Small intestine (tissue), 7 donors: ENCODE results near the gene LYRM4. TPM values are rescaled to one million over a fixed set of nuclear protein-coding genes. Genes with fewer than 3 reads are reported as not detected.
"Not testable (repeated sequence)": the region's sequence is repeated elsewhere in the genome, so short reads cannot be mapped to it uniquely, and the experiment has no call there.

Source experiments
- DNase-seq, 2 donors: peaks; one replicate each; pipeline versions ENCODE4 v3.0.0 to v3.0.0-alpha.2; 2013
- FAIRE-seq: peaks from 2 replicates; lab custom pipeline; 2012; peaks lifted over from hg19 to GRCh38; lab: Jason Lieb, UNC
- H3K27ac ChIP-seq, 3 donors: one replicate each; pipeline ENCODE4 v1.5.1; 2013; ENCODE audit warnings: low read length in 2 of 3, mild to moderate bottlenecking in 2 of 3, control low read depth in 1 of 3, inconsistent platforms in 1 of 3, low read depth in 1 of 3, moderate library complexity in 1 of 3
- H3K27me3 ChIP-seq, 3 donors: one replicate each; pipeline ENCODE4 v1.6.1; 2013; ENCODE audit warnings: low read length in 3 of 3, inconsistent platforms in 1 of 3; ENCODE audit not compliant: control insufficient read depth in 3 of 3, insufficient read depth in 3 of 3
- H3K36me3 ChIP-seq, 3 donors: one replicate each; pipeline ENCODE4 v1.6.1; 2013; ENCODE audit warnings: low read length in 3 of 3, inconsistent platforms in 1 of 3, low read depth in 1 of 3, mild to moderate bottlenecking in 1 of 3, moderate library complexity in 1 of 3; ENCODE audit not compliant: control insufficient read depth in 3 of 3, insufficient read depth in 2 of 3
- H3K4me1 ChIP-seq, 3 donors: one replicate each; pipeline ENCODE4 v1.6.1; 2013; ENCODE audit warnings: low read length in 2 of 3, inconsistent platforms in 1 of 3, low read depth in 1 of 3, mild to moderate bottlenecking in 1 of 3, moderate library complexity in 1 of 3; ENCODE audit not compliant: control insufficient read depth in 3 of 3, insufficient read depth in 2 of 3
- H3K4me3 ChIP-seq, 3 donors: one replicate each; pipeline ENCODE4 v1.5.1; 2013; ENCODE audit warnings: low read length in 3 of 3, control low read depth in 1 of 3, inconsistent platforms in 1 of 3, low read depth in 1 of 3, mild to moderate bottlenecking in 1 of 3, moderate library complexity in 1 of 3
- H3K9me3 ChIP-seq, 2 donors: one replicate each; pipeline ENCODE4 v1.6.1; 2013; ENCODE audit warnings: low read depth in 1 of 2, low read length in 1 of 2; ENCODE audit not compliant: control insufficient read depth in 2 of 2, insufficient read depth in 1 of 2
- WGBS, 3 donors: extraction: QIAGEN DNeasy Blood & Tissue Kit; methylation state at CpG; one replicate each; pipeline ENCODE4 v1.1.7; 2013; 5-methylcytosine and 5-hydroxymethylcytosine counted together
- polyA plus RNA-seq, 4 donors: library from polyadenylated mRNA; stranded (reverse) in 3 of 4; unstranded in 1 of 4; fragments of 200-250 nt in 3 of 4; fragments of 120-200 nt in 1 of 4; gene quantifications; one replicate each; pipeline versions ENCODE4 v1.2.1 to v1.2.3, GENCODE V29; 2013
- donor health status: healthy with polysubstance abuse.
- donor health status: control.
- donor health status: control.
- donor health status: Bipolar disorder and iron deficiency.
- donor health status: healthy.

Gene LYRM4
- polyA plus RNA-seq, 4 donors: 6.5 to 20.5 (median 14.3) TPM

DNA sequence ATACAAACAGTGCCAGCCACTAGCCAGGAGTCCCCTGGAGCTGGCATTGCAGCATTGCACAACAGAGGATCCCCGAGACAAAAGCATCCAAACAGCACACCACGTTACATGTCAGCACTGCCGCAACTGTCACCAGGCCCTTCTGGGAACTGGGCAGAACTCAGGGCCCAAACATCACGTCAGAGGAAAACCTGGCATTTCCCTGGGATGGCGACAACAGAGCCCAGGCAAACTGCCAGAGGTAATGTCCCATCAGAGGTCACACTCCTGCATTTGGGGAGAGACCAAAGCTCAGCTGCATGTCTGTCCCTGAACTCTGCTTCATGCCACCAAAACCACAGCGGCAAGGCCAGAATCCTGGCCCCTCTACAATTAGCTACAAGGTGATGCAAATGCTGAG lies 139.3 kb downstream of the LYRM4 start:
- H3K4me1 ChIP-seq: no peaks in the 10 kb centered on the region
- no peak overlapping the region for H3K4me3 ChIP-seq
- H3K27ac ChIP-seq: no peak overlapping the region
- no peaks in the 10 kb centered on the region for H3K27me3 ChIP-seq
- DNase-seq (no peak), FAIRE-seq (no peak)
- 83 to 91% (median 86%) methylated on average over 6 of the region's 6 CpGs for WGBS, 3 donors
- peaks cover 0 to 3% (median 0%) of the 10 kb centered on the region in 3 donors for H3K36me3 ChIP-seq
- no peaks in the 10 kb centered on the region for H3K9me3 ChIP-seq

DNA sequence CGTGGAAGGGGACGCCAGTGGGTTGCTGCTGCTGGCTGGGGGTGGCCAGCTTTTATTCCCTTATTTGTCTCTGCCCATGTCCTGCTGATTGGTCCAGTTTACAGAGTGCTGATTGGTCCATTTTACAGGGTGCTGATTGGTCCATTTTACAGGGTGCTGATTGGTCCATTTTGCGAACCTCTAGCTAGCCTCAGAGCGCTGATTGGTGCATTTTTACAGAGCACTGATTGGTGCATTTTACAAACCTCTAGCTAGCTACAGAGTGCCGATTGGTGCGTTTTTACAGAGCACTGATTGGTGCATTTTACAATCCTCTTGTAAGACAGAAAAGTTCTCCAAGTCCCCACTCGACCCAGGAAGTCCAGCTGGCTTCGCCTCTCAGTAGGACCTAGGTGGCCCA lies 140.2 kb downstream of the LYRM4 start:
- DNase-seq, H3K9me3 ChIP-seq, H3K27ac ChIP-seq, H3K4me3 ChIP-seq, H3K36me3 ChIP-seq, H3K27me3 ChIP-seq, H3K4me1 ChIP-seq, FAIRE-seq: not testable (repeated sequence)
- WGBS, 3 donors: 96 to 98% (median 97%) methylated on average over 8 of the region's 8 CpGs

DNA sequence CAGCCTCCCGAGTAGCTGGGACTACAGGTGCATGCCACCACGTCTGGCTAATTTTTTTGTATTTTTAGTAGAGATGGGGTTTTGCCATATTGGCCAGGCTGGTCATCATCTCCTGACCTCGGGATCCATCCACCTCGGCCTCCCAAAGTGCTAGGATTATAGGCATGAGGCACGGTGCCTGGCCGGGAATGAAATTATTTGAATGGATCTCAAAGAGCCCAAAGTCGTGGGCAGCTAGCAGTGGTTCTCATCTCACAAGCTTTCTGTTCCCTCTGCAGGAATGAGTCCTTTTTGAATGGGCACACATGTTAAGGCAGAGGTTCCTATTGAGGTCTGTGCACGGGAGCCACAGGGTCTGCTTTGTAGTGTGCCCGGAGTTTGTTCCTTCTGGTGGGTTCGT lies 140.7 kb downstream of the LYRM4 start:
- WGBS, 3 donors: 92 to 95% (median 94%) methylated on average over 10 of the region's 10 CpGs
- peaks cover 0 to 3% (median 0%) of the 10 kb centered on the region in 3 donors for H3K36me3 ChIP-seq
- H3K27ac ChIP-seq: no peak overlapping the region
- H3K4me3 ChIP-seq: no peak overlapping the region
- FAIRE-seq (no peak), DNase-seq (no peak)
- H3K4me1 ChIP-seq: peaks cover 0 to 4% (median 0%) of the 10 kb centered on the region in 3 donors
- no peaks in the 10 kb centered on the region for H3K27me3 ChIP-seq
- H3K9me3 ChIP-seq: no peaks in the 10 kb centered on the region

DNA sequence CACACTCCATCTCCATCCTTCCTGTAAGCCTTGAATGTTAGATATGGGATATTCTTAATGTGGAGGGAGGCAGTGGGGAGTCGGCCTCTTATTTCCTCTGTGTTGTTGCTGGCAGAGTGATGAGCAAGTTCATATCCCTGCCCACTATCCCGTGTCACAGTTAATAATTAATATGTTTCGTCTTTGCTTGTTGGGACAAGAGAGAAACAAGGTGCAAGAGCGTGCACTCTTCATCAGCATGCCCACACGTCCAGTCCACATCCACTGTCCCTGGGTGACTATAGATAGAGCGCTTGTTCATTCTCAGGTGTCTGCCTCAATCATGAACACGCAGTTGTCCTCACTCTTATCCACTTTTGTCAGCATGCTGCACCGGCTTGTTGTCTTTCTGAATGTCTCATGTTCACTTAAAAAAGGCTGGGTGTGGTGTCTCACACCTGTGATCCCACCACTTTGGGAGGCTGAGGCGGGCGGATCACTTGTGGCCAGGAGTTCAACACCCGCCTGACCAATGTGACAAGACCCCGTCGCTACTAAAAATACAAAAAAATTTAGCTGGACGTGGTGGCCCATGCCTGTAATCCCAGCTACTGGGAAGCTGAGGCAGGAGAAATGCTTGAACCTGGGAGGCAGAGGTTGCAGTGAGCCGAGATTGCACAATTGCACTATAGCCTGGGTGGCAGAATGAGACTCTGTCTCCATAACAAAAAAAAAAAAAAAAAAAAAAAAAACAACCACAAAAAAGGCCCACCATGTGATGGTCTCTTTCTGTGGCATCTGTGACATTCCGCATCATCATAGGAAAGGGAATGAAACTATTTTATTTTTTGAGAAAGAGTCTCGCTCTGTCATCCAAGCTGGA lies 141.4 kb downstream of the LYRM4 start:
- Histone ChIP-seq H3K36me3 (peaks cover 0 to 3% (median 0%) of the 10 kb centered on the region in 3 donors), H3K4me1 (peaks cover 0 to 4% (median 0%) of the 10 kb centered on the region in 3 donors), H3K9me3 (no peaks in the 10 kb centered on the region), H3K27ac (no peak overlapping the region), H3K4me3 (no peak overlapping the region), H3K27me3 (no peaks in the 10 kb centered on the region)
- 87 to 92% (median 92%) methylated on average over 17 of the region's 17 CpGs for WGBS, 3 donors
- FAIRE-seq (no peak), DNase-seq (no peak)

DNA sequence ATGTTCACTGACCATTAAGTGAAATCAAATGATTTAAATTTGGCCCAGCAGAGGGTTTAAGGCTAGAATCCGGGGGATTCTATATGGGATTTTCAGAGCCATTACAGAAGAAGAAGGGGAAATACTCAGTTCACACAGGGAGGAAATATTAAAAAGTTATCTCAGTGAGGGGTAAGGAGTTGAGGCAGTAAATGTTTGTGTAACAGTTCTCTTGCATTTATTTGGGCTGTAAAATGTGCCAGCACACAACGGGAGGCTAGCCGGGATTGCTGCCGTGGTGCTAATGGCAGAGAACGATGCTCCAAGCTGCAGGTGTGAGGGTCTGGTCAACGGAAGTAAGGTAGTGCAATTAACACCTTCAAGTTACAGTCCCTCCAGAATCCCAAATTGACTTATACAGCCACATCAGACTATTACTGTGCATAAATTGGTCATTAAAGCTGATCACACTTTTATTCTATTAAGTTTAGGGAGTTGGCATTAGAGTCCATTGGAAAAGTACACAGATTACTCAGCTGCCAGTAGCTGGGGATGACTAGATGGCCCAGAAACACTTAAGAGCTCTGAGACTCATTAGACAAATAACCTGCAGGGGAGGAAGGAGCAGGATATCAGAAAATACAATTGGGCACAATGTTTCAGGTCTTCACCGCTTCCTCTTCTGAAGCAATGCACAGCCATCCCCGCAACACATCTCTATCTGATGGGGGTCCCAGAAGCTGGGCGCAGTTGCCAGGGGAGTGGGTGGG lies 144.3 kb downstream of the LYRM4 start:
- H3K9me3 ChIP-seq: no peaks in the 10 kb centered on the region
- 90 to 92% (median 90%) methylated on average over 9 of the region's 9 CpGs for WGBS, 3 donors
- FAIRE-seq: no peak
- peaks cover 0 to 4% (median 0%) of the 10 kb centered on the region in 3 donors for H3K4me1 ChIP-seq
- H3K27me3 ChIP-seq: no peaks in the 10 kb centered on the region
- H3K4me3 ChIP-seq: no peak overlapping the region
- no peak overlapping the region for H3K27ac ChIP-seq
- H3K36me3 ChIP-seq: peaks cover 0 to 15% (median 0%) of the 10 kb centered on the region in 3 donors
- no peak for DNase-seq

DNA sequence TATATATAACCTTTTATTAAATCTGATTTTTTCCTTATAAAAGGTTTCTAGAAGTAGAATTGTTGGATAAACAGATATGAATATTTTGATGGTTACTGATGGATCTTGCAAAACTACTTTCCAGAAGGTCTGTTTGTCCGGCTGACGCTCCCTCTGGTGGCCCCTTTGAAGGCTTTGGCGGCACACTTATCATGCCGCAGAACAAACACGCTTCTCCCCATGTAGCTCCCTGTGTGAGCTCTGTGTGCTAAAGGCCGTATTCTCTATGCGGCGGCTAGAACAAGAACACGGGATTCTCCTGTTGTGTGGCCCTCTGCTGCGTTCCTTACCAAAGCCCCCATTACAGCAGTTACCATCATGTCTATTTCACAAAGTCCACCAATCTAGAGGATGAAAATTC lies 145.6 kb downstream of the LYRM4 start:
- no peaks in the 10 kb centered on the region for H3K27me3 ChIP-seq
- H3K36me3 ChIP-seq: peaks cover 0 to 20% (median 0%) of the 10 kb centered on the region in 3 donors
- H3K27ac ChIP-seq: no peak overlapping the region
- H3K9me3 ChIP-seq: no peaks in the 10 kb centered on the region
- no peak overlapping the region for H3K4me3 ChIP-seq
- WGBS, 3 donors: 66 to 77% (median 76%) methylated on average over 10 of the region's 10 CpGs
- DNase-seq (peak in 1 of 2 donors; percentile 73), FAIRE-seq (no peak)
- peaks cover 0 to 4% (median 0%) of the 10 kb centered on the region in 3 donors for H3K4me1 ChIP-seq

DNA sequence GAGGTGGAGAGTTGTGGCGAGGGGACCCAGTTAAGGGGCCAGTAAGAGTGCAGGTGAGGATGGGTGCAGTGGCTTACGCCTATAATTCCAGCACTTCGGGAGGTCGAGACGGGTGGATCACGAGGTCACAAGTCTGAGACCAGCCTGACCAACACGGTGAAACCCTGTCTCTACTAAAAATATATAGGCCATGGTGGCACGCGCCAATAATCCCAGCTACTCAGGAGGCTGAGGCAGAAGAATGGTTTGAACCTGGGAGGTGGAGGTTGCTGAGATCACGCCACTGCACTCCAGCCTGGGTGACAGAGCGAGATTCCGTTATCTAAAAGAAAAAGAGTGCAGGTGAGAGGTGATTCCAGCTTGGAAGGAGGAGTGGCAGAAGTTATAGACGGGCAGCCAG lies 147.7 kb downstream of the LYRM4 start:
- DNase-seq (no peak), FAIRE-seq (no peak)
- no peak overlapping the region for H3K27ac ChIP-seq
- H3K4me1 ChIP-seq: peaks cover 0 to 18% (median 4%) of the 10 kb centered on the region in 3 donors
- H3K9me3 ChIP-seq: no peaks in the 10 kb centered on the region
- peaks cover 0 to 20% (median 0%) of the 10 kb centered on the region in 3 donors for H3K36me3 ChIP-seq
- no peaks in the 10 kb centered on the region for H3K27me3 ChIP-seq
- WGBS, 3 donors: 94 to 97% (median 95%) methylated on average over 13 of the region's 13 CpGs
- no peak overlapping the region for H3K4me3 ChIP-seq

DNA sequence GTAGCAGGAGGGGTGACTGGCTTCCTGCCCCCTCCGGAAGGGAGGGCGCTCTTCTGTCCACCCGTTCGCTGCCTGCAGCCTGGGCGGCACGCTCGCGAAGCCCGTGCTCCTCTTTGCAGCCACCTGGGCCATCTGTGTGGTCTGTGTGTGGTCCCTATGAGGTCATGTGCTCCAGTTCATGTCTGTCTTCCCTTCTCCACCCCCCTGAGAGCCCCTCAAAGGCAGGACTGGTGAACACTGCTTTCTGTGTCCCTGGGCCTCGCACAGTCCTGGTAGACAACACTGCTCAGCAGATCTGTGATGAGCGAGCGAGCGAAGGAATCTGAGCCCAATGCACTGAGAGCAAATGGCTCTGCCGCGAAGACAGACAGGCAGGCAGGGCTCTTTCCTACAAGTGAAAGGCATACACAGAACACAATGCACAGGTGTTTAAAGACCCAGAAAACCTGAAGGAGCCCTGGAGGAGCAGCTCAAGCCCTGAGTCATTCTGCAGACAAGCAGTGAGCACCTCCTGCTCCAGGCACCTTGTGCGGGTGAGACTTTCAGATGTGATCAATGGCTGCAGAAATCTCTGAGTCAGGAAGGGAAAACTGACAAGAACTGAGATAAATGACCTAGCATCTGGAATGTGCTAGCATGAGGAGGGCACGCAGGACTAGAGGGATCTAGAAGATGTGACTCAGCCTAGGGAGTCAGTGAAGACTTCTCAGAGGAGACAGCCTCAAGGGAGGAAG lies 148.5 kb downstream of the LYRM4 start:
- no peak for FAIRE-seq
- Histone ChIP-seq H3K36me3 (peaks cover 0 to 20% (median 0%) of the 10 kb centered on the region in 3 donors), H3K4me1 (peaks cover 0 to 23% (median 4%) of the 10 kb centered on the region in 3 donors), H3K4me3 (no peak overlapping the region), H3K27ac (no peak overlapping the region), H3K9me3 (no peaks in the 10 kb centered on the region), H3K27me3 (no peaks in the 10 kb centered on the region)
- 78 to 89% (median 87%) methylated on average over 17 of the region's 17 CpGs for WGBS, 3 donors
- DNase-seq: no peak
